ENCODE measurements around the gene RALGPS2.
"Not testable (repeated sequence)": the region's sequence is repeated elsewhere in the genome, so short reads cannot be mapped to it uniquely, and the experiment has no call there.

RALGPS2 gene

DNA sequence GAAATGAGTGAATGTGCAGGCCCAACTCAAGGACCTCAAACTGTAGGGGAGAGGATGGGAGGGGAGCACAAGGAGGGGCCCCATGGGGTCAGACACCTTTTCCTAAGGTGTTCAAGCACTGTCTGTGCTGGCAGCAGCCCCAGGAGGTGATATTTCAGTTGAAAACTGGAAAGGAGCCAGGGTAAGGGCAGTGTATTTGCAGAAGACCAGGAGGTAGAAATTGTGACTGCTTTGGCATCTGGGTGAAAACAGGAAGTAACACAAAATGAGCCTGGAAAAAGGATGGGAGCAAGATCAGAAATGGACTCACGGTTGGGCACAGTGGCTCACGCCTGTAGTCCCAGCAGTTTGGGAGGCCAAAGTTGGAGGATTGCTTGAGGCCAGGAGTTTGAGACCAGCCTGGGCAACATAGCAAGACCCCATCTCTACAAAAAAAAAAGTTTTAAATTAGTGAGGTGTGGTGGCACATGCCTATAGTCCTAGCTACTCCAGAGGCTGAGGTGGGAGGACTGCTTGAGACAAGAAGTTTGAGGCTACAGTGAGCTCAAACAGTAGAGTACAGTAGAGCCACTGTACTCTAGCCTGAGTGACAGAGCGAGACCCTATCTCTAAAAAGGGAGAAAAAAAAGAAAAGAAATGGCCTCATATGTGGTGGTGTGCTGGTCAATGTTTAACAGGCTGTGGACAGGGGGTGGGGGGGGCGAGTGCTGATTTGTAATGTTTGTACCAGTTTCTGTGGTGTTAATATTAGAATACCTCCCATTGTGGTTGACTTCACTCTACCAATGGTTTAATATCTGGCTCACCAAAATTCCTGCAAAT, 222.0 kb downstream of the RALGPS2 start:
- DNase-seq = no peak

DNA sequence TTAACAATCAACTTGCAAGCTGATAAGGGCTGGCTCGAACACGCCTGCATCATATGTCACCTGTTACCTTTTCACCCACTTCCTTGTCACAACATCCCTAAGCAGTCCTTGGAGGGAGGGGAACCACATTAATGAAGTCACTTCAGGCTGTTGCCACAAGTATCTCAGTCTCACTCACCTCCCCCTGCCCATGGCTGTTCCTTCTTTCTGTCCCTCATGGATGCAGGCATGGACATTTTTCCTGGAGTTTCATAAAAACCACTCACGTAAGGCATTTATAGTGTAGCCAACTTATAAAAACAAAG, 222.6 kb downstream of the RALGPS2 start:
- no peak for DNase-seq

DNA sequence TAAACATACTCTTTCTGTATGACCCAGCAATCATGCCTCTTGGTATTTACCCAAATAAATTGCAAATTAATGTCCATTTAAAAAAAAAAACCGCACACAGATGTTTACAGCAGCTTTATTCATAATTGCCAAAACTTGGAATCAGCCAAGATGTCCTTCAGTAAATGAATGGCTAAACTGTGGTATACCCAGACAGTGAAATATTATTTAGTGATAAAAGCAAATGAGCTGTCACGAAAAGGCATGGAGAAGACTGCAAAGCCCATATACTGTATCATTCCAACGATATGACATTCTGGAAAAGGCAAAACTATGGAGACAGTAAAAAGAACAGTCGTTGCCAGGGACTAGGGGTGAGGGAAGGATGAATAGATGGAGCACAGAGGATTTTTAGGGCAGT, 223.6 kb downstream of the RALGPS2 start:
- DNase-seq = no peak

DNA sequence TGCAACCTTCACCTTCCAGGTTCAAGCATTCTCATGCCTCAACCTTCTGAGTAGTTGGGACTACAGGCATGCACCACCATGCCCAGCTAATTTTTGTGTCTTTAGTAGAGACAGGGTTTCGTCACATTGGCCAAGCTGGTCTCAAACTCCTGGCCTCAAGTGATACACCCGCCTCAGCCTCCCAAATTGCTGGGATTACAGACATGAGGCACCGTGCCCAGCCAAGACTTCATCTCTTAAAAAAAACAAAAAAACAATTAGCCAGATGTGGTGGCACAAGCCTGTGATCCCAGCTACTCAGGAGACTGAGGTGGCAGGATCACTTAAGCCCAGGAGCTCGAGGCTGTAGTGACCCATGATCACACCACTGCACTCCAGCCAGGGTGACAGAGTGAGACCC, 224.8 kb downstream of the RALGPS2 start:
- DNase-seq = not testable (repeated sequence)

DNA sequence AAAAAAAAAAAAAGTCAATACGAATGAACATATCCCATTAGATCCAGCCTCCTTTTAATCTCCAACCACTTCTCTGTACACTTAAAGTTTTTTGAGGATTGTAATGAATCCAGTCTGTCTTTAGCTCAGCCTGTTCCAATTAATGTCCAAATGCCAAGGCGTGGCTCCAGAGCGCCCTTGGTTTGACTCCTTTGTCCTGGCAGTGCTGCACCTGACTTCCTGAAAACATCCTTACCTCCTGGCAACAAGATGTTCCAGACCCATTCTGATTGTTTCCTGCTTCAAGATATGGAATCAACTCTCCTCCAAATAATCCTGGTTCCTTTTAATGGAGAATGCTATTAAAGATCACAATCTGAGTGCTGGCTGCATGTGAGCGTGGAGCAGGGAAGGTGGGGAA, 226.6 kb downstream of the RALGPS2 start:
- DNase-seq = no peak

DNA sequence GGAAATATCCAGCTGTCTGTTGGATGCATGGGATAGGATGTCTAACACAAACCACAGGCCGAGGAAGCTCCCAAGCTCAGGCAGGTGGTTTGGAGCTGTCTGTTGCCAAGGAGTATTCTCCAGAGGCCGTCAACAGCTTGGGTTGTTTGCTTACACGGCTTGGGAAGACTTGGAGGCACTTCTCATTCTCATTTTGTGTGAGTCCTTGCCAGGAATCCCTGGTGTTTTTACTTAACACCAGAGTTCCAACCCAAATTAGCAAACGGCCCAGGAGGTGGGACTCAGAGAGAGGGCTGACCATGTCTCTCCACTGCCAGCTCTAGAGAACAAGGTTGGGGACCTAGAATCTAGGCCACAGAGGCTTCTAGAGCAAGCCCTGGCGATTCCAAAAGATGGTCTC, 228.0 kb downstream of the RALGPS2 start:
- no peak for DNase-seq

DNA sequence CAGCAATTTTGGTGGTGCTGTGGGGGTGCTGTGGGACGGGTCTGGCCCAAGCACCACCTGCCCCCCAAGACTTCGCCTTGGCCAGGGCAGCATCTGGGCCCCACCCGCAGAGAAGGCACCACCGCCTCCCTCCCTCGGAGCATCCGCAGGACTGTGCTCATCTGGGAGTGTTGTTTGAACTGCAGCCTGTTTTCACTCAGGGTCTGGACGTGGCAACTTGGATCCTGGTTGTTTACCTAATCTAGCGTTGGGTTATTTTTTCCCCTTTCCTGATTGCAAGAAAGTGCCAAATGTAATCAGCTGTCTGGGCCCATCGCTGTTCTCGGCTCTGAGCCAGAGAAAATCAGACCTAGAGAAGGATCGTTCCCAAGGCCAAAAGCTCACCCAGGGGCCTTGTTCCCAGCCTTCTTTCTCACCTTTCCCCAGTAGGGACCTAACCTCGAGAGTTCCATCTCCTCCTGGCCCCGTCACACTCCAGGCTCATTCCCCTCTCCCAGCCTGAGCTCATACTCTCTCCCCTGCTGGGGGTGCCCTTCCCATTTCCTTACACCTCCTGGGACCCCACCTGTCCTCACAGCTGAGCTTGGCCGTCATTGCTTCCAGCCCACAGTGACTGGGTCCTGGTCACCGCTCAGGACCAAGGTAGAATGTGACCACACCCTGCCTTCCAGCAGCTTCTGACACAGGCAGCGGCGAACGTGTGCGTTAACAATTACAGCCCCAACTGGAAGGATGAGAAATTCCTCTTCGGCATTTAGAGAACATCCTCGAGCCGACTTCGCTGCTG, 228.7 kb downstream of the RALGPS2 start:
- no peak for DNase-seq

DNA sequence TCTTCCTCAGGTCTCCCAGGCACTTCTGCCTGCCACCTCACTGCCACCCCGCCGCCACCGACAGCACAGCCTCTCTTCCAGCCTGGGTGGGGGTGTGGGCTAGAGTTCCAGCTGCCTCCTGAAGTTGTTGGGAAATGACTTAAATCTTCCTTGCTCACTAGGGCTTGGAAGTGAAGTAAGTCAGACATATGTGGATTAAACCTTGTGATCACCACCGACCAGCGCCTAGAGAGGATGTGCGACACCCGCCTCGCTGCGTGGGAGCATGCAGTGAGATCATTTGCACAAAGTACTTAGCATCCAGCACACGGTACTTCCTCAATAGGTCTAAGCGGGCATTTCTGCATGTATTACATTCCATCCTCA, 229.3 kb downstream of the RALGPS2 start:
- DNase-seq = no peak

DNA sequence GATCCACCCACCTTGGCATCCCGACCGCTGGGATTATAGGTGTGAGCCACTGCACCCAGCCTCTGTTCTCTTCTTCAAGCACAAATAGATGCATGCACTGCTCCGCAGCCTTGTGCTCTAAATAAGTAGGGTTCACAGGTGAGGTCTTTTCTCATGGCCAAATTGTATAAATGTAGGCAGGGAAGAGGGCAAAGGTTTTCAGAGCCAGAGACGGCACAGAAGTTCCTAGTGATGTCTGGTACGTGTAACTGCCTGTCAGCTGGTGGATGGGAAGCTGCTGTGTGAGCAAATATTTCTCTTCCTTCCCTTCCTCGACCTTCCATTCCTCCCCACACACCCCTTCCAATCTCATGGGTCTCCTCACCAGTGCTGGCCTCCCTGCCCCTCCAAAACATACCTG, 229.9 kb downstream of the RALGPS2 start:
- DNase-seq = no peak

DNA sequence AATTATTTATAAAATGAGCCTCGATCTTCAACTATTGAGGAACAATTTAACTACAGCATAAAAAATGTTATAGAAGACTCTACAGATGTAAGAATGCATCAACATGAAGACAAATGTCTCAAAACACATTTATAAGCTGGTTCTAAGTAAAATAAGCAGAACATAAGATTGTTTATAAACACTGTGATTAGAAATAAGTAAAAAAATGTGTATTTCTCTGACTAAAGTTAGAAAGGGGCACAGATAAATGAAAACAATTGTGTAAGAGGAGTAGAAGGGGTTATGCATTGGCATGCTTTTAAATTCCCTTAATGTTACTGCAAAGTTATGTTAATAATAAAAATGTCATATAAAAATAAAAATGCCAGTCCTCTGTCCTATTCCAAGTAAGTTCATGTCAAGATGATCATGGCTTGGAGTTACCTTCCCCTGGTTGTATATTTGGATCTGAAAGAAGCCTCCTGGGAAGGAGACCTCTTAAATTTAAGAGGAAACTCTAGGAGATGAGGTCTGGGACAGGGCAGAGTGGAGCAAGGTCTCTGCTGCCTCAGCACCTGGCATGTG, 230.4 kb downstream of the RALGPS2 start:
- no peak for DNase-seq

DNA sequence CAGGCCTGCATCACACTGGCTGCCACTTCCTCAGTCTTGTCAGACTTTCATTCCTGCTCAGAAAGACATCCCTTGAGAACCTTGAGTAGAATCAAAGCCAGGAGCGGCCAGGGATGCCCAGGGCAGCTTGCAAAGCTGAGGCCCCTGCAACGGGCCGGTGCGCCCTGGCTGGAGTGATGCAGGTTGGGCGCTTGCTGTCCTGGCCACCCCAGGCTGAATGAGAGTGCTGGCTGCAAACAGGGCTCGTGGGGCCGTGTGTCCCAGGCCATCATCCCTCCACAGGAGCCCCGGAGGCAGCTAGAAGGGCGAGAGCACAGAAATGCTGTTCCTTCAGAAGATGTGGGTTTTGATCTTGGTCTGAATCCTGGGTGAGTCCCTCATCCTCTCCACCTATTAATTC, 233.4 kb downstream of the RALGPS2 start:
- no peak for DNase-seq

DNA sequence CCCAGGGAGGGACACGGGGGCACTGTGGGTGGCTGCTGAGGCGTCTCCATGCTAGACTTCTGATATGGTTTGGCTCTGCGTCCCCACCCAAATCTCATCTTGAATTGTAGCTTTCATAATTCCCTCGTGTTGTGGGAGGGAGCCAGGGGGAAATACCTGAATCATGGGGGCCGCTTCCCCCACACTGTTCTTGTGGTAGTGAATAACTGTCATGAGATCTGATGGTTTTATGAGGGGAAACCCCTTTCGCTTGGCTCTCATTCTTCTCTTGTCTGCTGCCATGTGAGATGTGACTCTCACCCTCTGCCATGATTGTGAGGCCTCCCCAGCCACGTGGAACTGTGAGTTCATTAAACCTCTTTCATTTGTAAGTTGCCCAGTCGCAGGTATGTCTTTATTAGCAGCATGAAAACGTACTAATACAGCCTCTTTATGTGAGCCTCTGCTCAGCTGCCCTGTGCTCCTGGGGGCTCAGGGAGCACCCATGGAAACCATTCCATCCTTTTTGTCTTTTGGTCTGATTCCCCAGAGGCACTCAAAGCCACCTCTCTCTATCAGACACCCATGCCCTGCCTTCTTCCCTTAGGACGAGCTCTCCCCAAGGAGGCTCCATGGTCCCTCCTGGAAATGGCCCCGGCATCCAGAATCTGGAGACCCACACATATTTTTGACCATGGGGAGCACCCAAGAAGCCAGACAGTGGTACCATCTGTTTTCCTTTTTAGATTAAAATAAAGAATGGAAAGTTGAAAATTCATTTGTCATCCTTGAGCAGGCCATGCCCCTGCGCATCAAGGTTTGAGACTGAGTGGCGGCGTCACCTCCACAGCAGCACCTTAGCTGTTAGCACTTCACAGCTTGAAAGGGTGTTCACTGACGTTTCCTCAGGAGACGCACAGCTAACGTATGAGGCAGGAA, 234.8 kb downstream of the RALGPS2 start:
- DNase-seq = no peak

DNA sequence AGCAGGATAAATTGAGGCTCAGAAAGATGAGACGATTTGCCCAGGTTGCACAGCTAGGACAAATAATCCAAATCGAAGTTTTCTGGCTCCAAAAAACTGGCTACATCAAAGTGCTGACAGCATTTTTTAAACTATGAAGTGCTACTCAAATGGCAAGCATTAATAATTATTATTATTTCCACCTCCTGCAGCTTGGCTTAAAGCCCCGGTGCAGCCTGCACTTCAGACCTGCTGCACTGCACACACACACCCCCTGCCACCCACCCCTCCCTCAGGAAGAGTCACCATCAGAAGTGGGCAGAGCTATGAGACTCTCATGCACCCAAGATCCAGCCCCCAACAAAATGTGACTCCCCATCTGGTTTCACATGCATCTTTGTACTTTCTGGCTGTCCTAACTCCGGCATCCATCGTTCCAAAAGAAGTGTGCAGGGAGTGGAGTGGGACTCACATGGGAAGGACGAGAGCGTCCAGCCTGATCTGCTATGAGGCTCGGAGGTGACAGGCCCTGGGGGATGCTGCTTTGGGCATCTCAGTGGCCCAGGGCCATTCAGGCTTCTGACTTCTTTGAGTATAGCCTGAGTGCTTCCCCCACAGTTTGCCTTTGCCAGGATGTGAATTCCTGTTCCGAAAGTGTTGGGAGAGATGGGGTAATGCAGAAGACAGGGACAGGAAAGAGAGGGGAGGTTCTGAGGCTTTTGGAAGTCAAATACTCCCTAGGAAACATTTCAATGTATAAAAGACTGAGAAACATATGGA, 235.6 kb downstream of the RALGPS2 start:
- DNase-seq = no peak

DNA sequence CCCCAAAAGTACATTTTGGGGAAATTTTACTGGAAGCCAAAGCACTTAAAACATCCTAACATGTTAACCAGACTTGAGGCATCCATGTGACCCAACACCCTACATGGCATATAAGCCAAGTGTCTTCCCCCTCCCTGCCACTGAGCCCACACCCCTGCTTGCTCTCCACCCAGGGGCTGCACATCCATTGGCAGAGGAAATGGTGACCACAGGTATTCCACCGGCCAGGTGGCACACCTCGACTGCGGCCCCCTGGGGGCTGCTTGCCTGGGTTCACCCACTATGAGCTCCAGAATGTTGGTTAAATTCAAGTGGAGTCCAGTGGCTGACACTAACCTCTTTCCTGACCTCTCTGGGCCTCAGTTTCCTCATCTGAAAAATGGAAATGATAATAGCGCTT, 236.3 kb downstream of the RALGPS2 start:
- DNase-seq = no peak

DNA sequence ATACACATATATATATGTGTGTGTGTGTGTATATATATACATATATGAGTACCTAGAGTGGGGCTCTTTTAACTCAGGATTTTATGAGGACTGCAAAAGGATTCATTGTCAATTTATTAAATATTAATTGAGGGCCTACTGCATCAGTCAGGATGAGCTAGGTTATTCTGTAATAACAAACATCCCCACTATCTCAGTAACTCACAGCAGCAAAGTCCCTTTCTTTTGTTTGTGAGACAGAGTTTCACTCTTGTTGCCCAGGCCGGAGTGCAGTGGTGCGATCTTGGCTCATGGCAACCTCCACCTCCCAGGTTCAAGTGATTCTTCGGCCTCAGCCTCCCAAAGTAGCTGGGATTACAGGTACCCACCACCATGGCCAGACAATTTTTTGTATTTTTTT, 236.8 kb downstream of the RALGPS2 start:
- no peak for DNase-seq

DNA sequence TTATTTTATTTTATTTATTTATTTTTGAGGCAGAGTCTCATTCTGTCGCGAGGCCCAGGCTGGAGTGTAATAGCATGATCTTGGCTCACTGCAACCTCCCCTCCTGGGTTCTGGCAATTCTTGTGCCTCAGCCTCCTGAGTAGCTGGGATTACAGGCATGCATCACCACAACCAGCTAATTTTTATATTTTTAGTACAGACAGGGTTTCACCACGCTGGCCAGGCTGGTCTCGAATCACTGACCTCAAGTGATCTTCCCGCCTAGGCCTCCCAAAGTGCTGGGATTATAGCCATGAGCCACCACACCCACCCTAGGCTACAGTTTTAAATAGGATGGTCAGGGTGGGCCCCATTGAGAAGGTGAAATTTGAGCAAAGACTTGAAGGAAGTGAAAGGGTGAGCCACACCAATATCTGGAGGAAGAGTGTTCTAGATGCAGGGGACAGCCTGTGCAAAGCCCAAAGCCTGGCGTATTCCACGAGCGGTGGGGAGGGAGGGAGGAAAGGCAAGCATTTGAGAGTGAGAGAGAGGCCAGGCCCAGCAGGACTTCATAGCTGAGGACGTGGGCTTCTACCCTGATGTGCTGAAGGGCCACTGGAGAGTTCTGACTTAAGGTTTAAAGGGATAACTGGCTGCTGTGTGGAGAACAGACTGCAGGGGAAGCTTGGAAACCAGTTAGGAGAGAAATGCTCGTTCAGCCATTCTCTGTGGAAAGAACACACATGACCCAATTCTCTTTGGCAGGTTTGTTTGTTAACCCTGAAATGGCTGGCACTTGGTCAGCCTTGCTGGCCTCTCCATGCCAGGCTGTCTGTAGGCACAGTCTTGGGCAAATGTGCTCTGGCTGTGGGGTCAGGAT, 238.0 kb downstream of the RALGPS2 start:
- no peak for DNase-seq

DNA sequence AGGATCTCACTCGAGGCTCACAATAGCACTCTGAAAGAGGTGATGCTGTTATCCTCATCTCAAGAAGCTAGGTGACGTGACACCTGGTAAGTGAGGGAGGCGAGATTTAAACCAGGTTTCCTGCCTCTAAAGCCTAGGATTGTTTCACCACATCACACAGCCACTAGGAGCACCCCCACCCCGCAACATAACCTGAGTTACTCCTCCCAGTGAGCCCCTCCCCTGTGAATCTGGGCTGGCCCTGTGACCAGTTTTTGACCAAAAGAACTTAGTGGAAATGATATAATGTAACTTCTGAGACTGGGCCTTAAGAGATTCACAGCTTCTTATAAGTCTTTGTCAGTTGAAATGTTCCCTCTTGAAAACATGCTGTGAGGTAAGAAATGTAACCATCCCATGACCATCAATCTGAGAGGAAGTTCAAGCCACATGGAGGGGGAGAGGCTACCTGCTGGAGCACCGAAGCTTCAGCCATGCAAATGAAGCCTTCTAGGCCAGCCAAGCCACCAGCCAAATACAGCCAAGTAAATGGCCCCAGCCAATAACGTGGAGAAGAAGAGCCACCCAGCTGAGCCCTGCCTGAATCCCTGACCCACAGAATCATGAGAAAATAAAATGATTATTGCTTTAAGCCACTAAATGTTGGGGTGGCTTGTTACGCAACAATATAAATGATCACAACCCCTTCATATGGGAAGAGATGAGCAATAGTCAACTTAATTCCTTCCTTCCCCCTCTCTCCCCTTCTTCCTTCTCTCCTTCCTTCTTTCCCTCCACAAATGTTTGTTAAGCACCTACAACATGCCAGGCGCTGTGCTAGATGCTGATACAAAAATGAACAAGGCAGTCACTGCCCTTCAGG, 239.7 kb downstream of the RALGPS2 start:
- no peak for DNase-seq

DNA sequence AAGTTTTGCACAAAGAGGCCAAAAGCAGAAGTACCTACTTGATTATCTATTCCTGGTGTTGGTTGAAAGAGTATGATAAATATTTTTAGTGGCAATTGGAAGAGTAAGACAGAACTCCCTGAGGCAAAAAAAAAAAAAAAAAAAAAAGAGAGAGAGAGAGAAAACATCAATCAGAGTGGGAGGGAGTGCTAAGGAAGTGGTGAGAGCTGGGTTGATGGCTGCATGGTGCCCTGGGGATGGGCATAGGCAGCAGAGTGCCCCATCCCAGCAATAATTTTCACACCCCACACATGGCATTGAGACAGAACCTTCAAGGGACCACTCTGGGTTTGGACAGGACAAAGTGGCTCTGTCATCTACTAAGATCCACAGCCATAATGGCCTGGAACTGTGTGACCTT, 241.3 kb downstream of the RALGPS2 start:
- DNase-seq = no peak

DNA sequence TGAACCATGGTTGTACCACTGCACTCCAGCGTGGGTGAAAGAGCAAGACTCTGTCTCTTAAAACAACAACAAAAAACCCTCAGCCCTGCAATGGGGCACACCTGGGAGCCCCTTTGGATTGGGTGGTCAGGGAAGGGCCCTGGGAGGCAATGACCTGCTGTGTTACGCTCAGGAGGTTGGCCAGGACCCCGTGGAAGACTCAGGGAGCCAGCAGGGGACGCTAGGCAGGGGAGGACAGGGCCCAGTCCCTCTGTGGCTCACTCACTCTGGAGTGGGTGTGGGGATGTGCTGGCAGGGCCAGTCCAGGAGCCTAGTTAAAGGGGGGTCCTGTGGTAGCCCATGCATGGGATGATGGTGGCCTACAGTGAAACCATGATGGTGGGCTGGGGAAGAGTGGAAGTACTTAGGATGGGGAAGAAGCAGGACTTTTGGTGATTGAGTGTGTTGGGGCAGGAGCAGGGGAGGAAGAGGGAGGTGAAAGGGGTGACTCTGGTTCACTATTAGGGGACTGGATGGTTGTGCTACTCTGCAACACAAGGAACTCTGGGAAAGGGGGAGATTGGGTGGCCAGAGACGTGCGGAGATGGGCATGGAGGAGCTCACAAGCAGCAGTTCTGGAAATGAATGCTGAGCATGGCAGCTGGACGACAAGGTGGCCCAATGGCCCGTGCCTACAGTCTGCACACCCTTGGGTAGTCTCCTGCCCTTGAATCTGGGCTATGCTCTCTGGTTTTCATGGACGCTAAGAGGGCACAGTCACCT, 244.4 kb downstream of the RALGPS2 start:
- no peak for DNase-seq

DNA sequence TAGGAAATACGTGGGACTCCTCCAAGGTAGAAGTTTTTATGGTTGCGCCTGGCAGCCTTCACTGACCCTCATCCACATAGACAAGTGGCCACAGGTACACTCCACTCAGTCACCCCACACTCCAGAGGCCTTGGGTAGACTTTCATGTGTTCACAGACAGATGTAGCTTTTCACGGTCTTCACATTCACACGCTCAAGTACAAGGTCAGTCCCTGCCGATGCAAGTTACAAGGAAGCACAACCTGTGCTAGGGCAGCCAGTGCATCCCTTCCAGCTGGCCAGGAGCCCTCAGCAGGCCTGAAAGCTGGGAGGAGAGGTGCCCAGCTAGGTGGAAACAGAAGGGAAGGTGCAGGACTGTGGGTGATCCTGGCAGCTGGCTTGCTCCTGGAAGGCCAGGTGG, 245.1 kb downstream of the RALGPS2 start:
- DNase-seq = no peak

Data from CD4-positive, alpha-beta T cell treated with Interleukin-17A for 4 hours (primary cell).